Jurkat, Clone E6-1 (cell line): Measurements from ENCODE around the gene IFRD2.
A peak's percentile ranks its signal among the peaks of the same experiment; 100 is the strongest.
"Not testable (repeated sequence)": the region's sequence is repeated elsewhere in the genome, so short reads cannot be mapped to it uniquely, and the experiment has no call there.

ENCODE experiments used
- DNase-seq: peaks from one replicate; pipeline ENCODE4 v3.0.0-alpha.2; 2011; ENCODE audit warnings: low read depth, low spot score
- H3K4me3 ChIP-seq: 2 replicates; pipeline ENCODE4 v1.5.1; 2011; ENCODE audit warnings: mild to moderate bottlenecking, low read length, control low read depth, moderate library complexity

IFRD2 gene

DNA sequence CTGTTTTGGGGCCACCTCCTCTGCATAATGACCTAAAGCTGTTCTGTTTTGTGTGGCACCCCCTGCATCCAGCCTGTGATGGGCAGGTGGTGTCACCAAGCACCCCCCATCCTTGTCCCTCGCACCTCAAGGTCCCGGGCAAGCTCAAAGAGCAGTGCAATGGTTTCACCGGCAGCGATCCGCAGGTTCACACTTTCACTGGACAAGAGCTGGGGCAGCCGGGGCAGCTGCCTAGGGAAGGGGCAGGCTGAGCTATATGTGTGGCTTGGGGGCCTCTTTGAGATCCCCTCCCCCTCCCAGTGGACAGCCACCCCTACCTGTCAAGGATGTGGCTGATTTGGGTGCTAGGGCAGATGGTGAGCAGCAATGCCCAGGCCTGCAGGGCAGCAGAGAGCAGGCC lies 3.1 kb downstream of the IFRD2 start:
- no peak overlapping the region for H3K4me3 ChIP-seq
- no peak for DNase-seq

DNA sequence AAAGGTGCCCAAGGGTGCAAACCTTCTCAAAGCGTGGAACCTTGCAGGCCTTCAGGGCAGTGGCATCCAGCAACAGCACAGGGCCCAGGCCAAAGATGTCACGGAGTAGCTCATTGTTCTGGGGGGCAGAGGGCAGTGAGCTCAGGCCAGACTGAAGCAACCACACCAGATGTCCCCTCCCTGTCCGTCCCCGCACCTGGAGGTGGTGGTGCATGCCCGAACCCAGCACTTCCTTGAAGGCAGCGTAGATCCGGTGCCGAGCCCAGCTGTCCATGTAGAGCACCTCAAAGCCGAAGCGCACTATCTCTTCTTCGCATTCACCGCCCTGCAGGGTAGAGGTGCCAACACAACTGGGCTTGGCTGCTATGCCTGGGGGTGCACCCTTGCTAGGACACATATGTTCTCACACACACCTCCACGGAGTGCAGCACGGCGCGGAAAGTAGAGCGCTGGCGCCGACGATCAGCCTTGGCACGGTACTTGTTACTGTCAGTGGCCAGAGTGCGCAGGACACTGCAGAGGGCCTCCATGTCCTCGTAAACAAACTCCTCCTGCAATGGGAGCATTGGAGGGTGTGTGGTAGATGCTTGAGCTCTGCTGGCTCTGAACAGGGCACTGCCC lies 3.7 kb downstream of the IFRD2 start:
- DNase-seq, result no peak
- no peak overlapping the region for H3K4me3 ChIP-seq

DNA sequence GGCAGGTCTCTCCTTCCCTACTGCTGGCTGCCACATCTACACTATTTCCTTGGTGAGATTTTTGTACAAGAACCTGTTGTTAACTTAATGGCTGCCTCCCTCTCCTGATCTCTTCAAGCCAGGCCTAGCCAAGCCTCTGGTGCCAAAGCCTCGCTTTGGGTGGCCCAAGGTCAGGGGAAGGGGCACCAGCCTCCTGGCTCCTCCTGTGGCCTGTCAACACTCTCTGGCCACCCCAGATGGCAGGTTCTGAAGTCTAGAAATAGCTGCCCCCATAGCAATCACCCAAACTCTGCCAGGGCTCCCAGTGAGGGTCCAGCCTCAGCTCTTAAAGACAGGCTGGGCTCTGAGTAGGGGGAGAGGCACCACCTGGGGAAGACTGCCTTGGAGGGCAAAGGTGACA lies 5.0 kb downstream of the IFRD2 start:
- DNase-seq, result no peak
- H3K4me3 ChIP-seq, result no peak overlapping the region

DNA sequence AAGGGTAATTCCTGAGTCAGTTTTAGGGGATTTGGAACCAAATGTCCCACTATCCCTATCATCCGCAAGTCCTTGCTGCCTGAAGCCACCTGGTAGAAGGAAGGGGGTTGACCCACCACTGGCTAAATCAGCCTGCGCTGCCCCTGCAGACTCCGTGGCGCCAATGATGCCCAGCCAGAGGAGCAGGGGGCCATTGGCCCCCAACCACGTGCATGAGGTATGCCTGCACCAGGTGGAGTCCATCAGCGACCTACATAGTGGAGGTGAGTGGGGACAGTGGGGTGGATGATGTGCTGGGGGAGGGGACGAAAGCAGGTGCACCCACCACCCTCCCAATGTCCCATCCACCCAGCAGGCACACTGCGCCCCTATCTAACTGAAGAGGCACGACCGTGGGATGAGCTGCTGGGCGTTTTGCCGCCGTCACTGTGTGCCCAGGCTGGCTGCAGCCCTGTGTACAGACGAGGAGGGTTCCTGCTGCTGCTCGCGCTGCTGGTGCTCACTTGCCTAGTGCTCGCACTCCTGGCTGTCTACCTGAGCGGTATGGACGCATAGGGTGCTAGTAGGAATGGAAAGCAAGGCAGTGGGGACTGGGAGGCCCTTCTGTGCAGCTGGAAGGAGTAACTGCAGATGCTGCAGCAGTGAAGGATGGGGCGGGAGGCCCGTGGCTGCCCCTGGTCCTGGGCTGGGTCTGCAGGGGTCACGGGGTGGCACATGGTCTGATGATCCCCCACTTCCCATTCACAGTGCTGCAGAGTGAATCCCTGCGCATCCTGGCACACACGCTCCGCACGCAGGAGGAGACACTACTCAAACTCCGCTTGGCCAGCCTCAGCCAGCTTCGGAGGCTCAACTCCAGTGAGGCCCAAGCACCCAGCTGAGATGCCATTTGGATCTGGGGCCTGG lies 5.7 kb downstream of the IFRD2 start:
- no peak for DNase-seq
- H3K4me3 ChIP-seq, result no peak overlapping the region

DNA sequence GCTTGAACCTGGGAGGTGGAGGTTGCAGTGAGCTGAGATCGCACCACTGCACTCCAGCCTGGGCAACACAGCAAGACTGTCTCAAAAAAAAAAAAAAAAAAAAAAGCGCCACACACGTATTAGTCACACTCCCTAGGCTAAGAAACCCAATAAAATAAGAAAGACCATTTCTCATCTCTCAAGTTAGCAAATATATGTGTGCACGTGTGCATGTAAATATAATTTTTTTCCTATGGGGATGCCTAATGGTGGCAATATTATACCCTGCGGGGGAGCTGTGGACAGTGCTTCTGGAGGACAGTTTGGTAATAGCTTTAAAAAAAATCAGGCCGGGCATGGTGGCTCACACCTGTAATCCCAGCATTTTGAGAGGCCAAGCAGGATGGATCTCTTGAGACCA lies 8.1 kb downstream of the IFRD2 start:
- DNase-seq, H3K4me3 ChIP-seq: not testable (repeated sequence)

DNA sequence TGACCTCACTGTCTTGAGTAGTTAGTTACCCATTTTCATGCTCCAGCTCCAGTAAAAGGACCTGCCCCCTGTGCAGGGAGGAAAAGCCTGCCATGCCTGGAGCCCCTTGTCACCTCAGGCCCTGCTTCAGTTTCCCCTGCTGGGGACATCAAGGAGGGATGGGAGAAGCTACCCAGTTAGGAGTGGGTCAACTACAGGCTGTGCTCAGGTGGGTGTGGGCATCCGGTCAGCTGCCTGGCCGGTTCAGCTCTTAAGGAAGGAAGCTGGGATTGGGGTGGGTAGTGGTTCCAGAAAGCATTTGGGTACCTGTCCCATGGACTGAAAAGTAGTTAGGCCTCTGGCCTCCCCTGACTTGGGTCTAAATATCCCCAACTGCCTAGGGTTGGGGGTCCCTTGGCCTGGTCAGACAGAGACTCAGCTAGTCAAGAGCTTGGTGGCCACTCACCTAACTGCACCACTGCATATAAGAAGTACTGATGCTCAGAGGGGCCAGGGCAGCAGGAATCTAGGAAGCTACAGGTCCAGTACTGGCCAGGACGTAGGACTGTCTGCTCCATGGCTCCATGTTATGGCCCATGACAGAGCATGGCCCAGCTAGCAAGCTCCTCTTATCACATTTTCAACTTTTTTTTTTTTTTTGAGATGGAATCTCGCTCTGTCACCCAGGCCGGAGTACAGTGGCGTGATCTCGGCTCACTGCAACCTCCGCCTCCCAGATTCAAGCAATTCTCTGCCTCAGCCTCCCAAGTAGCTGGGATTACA lies 12.8 kb downstream of the IFRD2 start:
- H3K4me3 ChIP-seq, result no peak overlapping the region
- DNase-seq, result no peak

DNA sequence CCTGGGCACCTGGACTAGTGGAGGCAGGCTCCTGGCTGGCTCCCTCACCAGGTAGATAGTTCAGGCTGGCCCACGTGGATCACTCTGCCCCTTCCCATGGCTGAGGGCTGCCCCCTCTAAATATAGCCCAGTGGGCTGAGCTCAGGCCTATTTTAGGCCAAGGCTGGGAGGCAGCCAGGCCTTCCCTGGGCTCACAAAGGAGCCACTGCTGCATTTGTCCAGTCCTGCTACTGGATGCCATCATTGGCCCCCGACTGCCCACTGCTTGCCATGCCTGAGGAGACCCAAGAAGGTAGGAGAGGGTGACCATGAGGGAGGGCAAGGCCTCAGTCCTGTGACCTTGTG lies 13.4 kb downstream of the IFRD2 start, which contains the start of gene LSMEM2:
LSMEM2 (plus strand) TSS at position 208 of the 345 bp plus-strand sequence; CDS start at position 235, 27 bp downstream.
- no peak for DNase-seq
- H3K4me3 ChIP-seq, result no peak within 1 kb of the TSS

DNA sequence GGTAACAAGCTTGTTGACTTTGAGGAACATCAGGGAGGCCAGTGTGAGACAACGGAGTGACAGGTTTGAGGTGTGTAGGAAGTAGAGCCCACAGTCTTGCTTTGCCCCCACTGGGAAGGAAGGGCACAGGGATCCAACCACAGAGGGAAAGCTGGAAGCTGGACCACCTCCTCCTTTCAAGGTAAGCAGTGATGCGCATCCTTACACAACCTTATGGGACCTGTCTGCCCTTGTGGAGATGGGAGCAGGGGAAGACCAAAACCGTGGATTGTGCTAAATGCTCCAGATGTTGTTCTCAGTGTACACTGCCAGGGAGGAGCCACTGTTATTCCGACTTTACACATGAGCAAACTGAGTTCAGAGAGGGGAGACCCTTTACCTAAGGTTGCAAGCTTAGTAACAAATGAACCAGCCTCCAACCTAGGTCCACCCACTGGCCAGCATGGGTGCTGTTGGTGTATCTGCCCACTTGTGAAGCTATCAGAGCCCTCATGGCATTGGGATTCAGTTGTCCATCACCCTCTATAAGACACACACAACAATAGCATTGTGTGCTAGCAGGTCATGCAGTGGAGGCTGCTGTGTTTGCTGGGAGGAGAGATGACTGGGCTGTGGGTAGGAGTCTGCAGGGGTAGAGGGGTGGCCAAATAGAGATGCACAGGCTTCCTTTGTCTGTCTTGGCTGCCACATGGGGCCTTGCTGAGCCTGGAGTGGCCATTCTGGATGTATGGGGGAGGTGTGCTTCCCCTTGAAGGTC lies 13.9 kb downstream of the IFRD2 start:
- no peak for DNase-seq
- no peak overlapping the region for H3K4me3 ChIP-seq

DNA sequence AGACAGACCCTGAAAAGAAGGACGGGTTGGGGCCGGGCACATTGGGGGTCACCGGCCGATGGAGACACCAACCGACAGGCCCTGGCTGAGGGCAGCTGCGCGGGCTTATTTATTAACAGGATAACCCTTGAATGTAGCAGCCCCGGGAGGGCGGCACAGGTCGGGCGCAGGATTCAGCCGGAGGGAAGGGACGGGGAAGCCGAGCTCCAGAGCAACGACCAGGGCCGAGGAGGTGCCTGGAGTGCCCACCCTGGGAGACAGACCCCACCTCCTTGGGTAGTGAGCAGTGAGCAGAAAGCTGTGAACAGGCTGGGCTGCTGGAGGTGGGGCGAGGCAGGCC lies 15.5 kb downstream of the IFRD2 start:
- H3K4me3 ChIP-seq, result no peak overlapping the region
- DNase-seq, result no peak

DNA sequence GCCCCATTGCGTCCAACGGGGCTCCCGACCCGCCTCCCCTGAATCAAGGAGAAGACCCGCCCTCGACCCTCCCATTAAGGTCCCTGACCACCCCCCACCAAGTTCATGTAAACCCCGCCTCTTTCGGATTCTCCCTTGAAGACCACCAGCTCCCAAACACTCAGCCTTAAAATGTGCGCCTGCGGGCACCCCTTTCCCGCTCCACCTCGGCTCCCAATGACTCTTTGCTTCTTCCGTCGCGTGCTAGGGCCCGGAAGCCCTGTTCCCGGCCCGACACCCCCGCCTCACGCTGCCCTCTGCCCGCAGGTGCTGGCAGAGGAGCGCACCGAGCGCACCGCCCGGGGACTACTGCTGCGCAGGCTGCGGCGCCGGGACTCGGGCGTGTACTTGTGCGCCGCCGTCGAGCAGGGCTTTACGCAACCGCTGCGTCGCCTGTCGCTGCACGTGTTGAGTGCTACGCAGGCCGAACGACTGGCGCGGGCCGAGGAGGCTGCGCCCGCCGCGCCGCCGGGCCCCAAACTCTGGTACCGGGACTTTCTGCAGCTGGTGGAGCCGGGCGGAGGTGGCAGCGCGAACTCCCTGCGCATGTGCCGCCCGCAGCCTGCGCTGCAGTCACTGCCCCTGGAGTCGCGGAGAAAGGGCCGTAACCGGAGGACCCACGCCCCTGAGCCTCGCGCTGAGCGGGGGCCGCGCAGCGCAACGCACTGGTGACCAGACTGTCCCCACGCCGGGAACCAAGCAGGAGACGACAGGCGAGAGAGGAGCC lies 16.1 kb downstream of the IFRD2 start:
- no peak for DNase-seq
- H3K4me3 ChIP-seq, result no peak overlapping the region

DNA sequence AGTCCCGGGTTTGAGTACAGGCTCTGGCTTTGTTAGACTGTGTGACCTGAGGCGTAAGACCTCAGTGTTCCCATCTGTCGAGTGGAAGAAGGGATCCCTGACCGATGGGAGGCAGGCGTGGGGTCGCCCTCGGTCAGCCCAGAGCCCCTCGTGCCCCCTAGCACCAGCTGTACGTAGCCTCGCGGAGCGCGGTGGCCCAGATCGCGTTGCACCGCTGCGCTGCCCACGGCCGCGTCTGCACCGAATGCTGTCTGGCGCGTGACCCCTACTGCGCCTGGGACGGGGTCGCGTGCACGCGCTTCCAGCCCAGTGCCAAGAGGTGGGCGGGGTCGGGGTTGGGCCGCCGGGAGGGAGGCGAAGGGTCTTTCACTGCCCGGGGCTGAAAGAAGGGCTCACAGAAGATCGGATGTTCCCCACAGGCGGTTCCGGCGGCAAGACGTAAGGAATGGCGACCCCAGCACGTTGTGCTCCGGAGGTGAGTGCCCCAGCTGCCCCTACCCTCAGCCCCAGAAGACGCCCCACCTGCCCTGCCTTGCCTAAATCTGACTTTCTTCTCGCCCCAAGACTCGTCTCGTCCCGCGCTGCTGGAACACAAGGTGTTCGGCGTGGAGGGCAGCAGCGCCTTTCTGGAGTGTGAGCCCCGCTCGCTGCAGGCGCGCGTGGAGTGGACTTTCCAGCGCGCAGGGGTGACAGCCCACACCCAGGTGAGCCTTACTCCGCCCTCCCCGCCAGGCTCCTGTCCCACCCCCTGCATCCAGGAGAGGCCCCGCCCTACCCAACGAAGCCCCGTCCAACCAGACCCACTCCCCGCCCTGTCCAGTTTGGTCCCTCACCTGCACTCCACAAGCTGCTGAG lies 16.9 kb downstream of the IFRD2 start:
- DNase-seq, result no peak

DNA sequence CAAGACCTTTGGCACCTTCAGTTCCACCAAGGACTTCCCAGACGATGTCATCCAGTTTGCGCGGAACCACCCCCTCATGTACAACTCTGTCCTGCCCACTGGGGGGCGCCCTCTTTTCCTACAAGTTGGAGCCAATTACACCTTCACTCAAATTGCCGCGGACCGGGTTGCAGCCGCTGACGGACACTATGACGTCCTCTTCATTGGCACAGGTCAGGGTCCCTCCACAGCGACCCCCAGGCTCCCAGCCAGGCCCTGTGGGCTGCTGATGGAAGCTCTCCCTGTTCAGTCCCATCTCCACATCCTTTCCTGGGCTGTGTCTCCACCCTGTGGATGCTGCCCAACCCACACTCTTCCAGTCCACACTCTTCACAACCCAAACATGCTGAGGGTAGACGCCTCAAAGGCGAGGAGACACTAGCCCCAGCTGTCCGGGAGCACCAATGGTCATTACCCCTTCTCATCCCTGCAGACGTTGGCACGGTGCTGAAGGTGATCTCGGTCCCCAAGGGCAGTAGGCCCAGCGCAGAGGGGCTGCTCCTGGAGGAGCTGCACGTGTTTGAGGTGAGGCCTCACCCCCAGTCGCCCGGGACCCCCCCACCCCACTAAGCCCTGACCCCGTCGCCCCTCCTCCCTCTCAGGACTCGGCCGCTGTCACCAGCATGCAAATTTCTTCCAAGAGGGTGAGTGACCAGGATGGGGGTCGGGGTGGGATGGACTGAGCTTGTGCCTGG lies 17.7 kb downstream of the IFRD2 start:
- no peak overlapping the region for H3K4me3 ChIP-seq
- peak; percentile 55 for DNase-seq

More for the DNA sequence above, 16.9 kb downstream of the IFRD2 start:
- no peak overlapping the region for H3K4me3 ChIP-seq

DNA sequence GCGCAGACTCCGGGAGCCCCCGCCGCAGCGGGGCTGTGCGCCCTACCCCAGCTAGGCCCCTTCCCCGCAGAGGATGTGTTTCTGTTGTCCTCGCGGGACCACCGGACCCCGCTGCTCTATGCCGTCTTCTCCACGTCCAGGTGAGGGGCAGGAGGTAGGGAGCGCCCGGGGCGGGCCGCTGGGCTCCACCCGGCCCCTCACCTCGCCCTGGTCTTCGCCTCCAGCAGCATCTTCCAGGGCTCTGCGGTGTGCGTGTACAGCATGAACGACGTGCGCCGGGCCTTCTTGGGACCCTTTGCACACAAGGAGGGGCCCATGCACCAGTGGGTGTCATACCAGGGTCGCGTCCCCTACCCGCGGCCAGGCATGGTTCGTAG lies 18.6 kb downstream of the IFRD2 start:
- H3K4me3 ChIP-seq, result no peak overlapping the region
- DNase-seq, result no peak

DNA sequence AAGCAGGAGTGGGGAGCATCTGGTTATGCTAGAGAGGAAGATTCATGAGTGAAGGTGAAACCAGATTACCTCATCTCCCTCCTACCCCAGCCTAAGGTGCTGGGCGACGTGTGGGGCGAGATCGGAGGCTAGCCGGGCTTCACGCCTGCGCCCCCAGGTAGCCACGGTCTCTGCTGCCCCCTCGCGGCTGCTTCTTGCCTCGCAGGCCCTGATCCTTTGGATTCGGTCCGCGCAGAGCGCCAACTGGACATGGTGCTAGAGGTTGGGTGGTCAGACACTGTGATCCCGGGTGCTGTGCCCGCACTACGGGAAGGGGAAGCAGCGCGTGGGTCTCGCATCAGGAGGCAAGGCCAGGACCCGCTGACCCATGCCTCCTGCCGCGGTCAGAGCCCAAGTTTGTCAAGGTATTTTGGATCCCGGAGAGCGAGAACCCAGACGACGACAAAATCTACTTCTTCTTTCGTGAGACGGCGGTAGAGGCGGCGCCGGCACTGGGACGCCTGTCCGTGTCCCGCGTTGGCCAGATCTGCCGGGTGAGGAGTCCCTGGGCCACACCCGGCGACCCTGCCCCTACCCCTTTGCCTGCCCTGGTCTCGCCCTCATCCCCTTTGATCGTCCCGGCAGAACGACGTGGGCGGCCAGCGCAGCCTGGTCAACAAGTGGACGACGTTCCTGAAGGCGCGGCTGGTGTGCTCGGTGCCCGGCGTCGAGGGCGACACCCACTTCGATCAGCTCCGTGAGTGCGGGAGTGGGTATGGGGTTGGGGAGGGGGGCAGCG lies 19.1 kb downstream of the IFRD2 start:
- peak; percentile 41 for DNase-seq

DNA sequence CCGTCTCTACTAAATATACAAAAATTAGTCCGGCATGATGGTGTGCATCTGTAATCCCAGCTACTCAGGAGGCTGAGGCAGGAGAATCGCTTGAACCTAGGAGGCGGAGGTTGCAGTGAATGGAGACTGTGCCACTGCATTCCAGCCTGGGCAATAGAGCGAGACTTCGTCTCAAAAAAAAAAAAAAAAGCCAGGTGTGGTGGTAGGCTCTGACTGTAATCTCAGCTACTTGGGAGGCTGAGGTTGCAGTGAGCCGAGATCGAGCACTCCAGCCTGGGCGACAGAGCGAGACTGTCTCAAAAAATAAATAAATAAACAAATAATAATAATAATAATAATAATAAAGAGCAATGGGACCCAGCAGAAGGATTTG lies 19.7 kb downstream of the IFRD2 start:
- H3K4me3 ChIP-seq, DNase-seq: not testable (repeated sequence)

More for the DNA sequence above, 19.1 kb downstream of the IFRD2 start:
- no peak overlapping the region for H3K4me3 ChIP-seq

DNA sequence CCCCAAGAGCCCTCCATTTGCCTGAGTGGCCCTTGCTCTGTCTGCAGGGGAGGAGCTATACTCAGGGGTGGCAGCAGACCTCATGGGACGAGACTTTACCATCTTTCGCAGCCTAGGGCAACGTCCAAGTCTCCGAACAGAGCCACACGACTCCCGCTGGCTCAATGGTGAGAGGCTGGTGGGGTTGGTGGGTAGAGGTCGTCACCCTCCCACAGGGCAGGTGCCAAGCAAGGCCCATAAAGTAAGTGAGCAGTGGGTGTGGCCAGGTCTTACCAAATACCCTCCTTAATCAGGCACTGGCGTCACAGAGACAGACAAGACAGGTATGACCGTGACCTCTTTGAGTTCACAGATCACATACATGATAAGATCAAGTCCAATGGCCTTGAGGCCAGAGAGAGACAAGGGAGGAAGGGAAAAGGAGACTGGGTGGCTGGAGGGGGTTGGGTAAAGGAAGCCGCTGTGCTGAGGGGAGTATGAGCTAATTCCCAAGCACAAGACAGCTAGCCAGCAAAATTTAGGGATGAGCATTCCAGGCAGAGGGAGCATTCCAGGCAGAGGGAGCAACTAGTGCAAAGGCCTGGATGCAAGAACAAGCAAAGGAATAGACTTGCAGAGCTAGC lies 20.8 kb downstream of the IFRD2 start:
- no peak for DNase-seq

More for the DNA sequence above, 20.8 kb downstream of the IFRD2 start:
- no peak overlapping the region for H3K4me3 ChIP-seq
